ENCODE data around the gene LPO. TPM values are rescaled to one million over a fixed set of nuclear protein-coding genes. Genes with fewer than 3 reads are reported as not detected.

The LPO gene
- total RNA-seq, 1 experiment from 2014 or later: 0.54 TPM

DNA sequence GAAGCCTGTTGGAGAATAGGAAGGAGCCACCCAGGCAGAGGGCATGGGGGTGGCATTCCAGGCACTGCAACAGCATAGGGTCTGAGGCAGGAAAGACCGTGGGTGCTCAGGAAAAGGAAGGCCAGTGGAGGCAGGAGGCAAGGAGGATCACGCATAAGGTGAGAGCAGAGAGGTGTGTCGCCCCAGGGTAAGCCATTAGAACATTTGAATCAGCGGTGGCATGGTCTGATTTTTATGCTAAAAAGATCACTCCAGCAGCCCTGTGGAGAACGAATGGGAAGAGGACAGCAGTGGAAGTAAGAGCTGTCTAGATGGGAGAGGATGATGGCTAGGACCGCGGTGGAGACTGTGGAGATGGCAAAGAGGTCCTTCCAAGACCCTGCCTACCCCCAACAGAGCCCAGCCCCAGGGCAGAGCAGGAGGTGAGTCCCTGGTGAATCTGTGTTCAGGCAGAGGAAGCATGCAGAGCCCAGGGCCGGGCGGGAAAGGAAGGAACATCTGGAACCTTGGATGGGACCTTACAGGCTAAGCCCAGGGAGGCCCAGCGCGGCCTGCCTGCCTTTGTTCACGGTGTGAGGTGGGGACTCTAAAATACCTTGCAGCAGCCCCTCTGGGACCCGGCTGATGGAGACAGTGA lies 7.8 kb downstream of the LPO start:
- Mint-ChIP-seq H3K36me3 (ENCODE audit: insufficient read depth, unreplicated experiment) (peaks cover 5% of the 10 kb centered on the region), H3K4me3 (ENCODE audit: unreplicated experiment) (no peak overlapping the region), H3K27ac (ENCODE audit: unreplicated experiment) (no peak overlapping the region), H3K27me3 (ENCODE audit: insufficient read depth, unreplicated experiment) (peaks cover 16% of the 10 kb centered on the region), H3K4me1 (ENCODE audit: low read depth, unreplicated experiment) (peaks cover 17% of the 10 kb centered on the region), H3K9me3 (ENCODE audit: unreplicated experiment) (no peaks in the 10 kb centered on the region)
- intact Hi-C loops (cut with micrococcal nuclease; ENCODE audit: unreplicated experiment): no loop called here
- ChIA-PET CTCF (no interaction called here), POLR2A (no interaction called here)
- DNase-seq: no peak
- no peaks in the 10 kb centered on the region for H3K36me3 ChIP-seq (ENCODE audit: control insufficient read depth, insufficient read depth, low read length)
- H3K4me1 ChIP-seq: peaks cover 3% of the 10 kb centered on the region
- TF ChIP-seq, protein P1, sequence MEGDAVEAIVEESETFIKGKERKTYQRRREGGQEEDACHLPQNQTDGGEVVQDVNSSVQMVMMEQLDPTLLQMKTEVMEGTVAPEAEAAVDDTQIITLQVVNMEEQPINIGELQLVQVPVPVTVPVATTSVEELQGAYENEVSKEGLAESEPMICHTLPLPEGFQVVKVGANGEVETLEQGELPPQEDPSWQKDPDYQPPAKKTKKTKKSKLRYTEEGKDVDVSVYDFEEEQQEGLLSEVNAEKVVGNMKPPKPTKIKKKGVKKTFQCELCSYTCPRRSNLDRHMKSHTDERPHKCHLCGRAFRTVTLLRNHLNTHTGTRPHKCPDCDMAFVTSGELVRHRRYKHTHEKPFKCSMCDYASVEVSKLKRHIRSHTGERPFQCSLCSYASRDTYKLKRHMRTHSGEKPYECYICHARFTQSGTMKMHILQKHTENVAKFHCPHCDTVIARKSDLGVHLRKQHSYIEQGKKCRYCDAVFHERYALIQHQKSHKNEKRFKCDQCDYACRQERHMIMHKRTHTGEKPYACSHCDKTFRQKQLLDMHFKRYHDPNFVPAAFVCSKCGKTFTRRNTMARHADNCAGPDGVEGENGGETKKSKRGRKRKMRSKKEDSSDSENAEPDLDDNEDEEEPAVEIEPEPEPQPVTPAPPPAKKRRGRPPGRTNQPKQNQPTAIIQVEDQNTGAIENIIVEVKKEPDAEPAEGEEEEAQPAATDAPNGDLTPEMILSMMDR (IDR thresholded peaks at IDR 0.05; ENCODE audit: insufficient read depth in 1 of 2, low read depth in 1 of 2, low read length in 1 of 2, severe bottlenecking in 1 of 2, unreplicated experiment in 1 of 2): no peak
- no peak overlapping the region for H3K4me3 ChIP-seq (ENCODE audit: low read depth, low read length)
- no TSS peak for BruUV-seq (replicated peaks)
- no peaks in the 10 kb centered on the region for H3K27me3 ChIP-seq (replicated peaks; ENCODE audit: control insufficient read depth, insufficient read depth, low read length)
- H3K9me3 ChIP-seq: no peaks in the 10 kb centered on the region

- H3K4me3 ChIP-seq (ENCODE audit: low read depth, low read length): no peak overlapping the region
- no peak overlapping the region for H3K4me3 Mint-ChIP-seq (ENCODE audit: unreplicated experiment)
- peaks cover 5% of the 10 kb centered on the region for H3K36me3 Mint-ChIP-seq (ENCODE audit: insufficient read depth, unreplicated experiment)
- H3K27me3 ChIP-seq (replicated peaks; ENCODE audit: control insufficient read depth, insufficient read depth, low read length): no peaks in the 10 kb centered on the region
- CTCF ChIA-PET: interaction anchor here (0.6 kb wide), 1 partner anchor 63 kb away, joined by 4 read pairs; no protein-coding TSS in a partner anchor
- H3K9me3 ChIP-seq: no peaks in the 10 kb centered on the region
- H3K4me1 Mint-ChIP-seq (ENCODE audit: low read depth, unreplicated experiment): peaks cover 17% of the 10 kb centered on the region
- H3K27ac Mint-ChIP-seq (ENCODE audit: unreplicated experiment): no peak overlapping the region
- H3K27me3 Mint-ChIP-seq (ENCODE audit: insufficient read depth, unreplicated experiment): peaks cover 13% of the 10 kb centered on the region
- no TSS peak for BruUV-seq (replicated peaks)
- intact Hi-C loops (cut with micrococcal nuclease; ENCODE audit: unreplicated experiment): no loop called here
- no peak for DNase-seq
- POLR2A ChIA-PET: no interaction called here
- TF ChIP-seq, protein P1 (IDR thresholded peaks at IDR 0.05; ENCODE audit: insufficient read depth in 1 of 2, low read depth in 1 of 2, low read length in 1 of 2, severe bottlenecking in 1 of 2, unreplicated experiment in 1 of 2): no peak
- H3K4me1 ChIP-seq: peaks cover 3% of the 10 kb centered on the region
- no peaks in the 10 kb centered on the region for H3K36me3 ChIP-seq (ENCODE audit: control insufficient read depth, insufficient read depth, low read length)
- no peaks in the 10 kb centered on the region for H3K9me3 Mint-ChIP-seq (ENCODE audit: unreplicated experiment)
Measured at GRCh38 chr17:58246781-58247180, 8.4 kb downstream of the LPO start.

DNA sequence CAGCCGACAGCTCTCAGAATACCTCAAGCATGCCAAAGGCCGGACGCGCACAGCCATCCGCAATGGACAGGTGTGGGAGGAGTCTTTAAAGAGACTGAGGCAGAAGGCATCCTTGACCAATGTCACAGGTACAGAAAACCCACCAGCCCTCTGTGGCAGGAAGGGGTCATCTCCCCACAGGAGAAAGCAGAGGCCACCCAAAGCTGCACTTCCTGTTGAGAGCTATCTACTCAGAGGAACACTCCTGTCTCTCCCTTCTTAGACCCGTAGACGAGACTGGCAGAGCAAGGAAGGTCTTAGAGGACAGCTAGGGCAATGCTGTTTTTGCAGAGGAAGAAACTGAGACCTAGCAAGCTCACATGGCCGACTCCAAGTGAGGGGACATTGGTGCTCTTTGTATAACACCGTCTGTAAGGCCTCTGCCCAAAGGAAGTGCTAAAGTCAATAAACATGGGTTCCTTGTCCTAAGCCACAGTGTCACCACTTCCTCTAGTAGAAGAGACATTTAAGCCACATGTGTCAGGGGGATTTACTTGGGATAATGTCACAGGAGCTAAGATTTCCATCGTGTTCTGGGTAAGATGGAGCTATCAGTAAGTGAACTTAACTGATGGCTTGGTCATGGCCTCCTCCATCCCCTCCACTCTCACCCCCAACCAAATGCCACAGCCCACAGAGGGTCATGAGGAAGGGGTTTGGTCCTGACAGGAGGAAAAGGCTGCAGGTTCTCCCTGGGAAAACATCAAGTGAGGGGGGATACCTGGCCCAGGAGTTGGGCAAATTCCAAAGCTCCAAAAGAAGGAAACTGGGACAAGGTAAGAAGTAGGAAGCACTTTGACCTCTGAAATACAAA lies 9.4 kb downstream of the LPO start:
- H3K9me3 Mint-ChIP-seq (ENCODE audit: unreplicated experiment): no peaks in the 10 kb centered on the region
- H3K27me3 Mint-ChIP-seq (ENCODE audit: insufficient read depth, unreplicated experiment): peaks cover 16% of the 10 kb centered on the region
- peaks cover 17% of the 10 kb centered on the region for H3K4me1 Mint-ChIP-seq (ENCODE audit: low read depth, unreplicated experiment)
- intact Hi-C loops (cut with micrococcal nuclease; ENCODE audit: unreplicated experiment): no loop called here
- H3K4me3 Mint-ChIP-seq (ENCODE audit: unreplicated experiment): no peak overlapping the region
- TF ChIP-seq, protein P1 (IDR thresholded peaks at IDR 0.05; ENCODE audit: insufficient read depth in 1 of 2, low read depth in 1 of 2, low read length in 1 of 2, severe bottlenecking in 1 of 2, unreplicated experiment in 1 of 2): no peak
- ChIA-PET POLR2A (no interaction called here), CTCF (no interaction called here)
- H3K27ac Mint-ChIP-seq (ENCODE audit: unreplicated experiment): no peak overlapping the region
- peaks cover 3% of the 10 kb centered on the region for H3K4me1 ChIP-seq
- no TSS peak for BruUV-seq (replicated peaks)
- H3K4me3 ChIP-seq (ENCODE audit: low read depth, low read length): no peak overlapping the region
- H3K36me3 ChIP-seq (ENCODE audit: control insufficient read depth, insufficient read depth, low read length): no peaks in the 10 kb centered on the region
- no peaks in the 10 kb centered on the region for H3K27me3 ChIP-seq (replicated peaks; ENCODE audit: control insufficient read depth, insufficient read depth, low read length)
- DNase-seq: no peak
- no peaks in the 10 kb centered on the region for H3K9me3 ChIP-seq
- peaks cover 4% of the 10 kb centered on the region for H3K36me3 Mint-ChIP-seq (ENCODE audit: insufficient read depth, unreplicated experiment)

All from Caco-2 (cell line).